ENCODE results near the gene MAGI1. TPM values are rescaled to one million over a fixed set of nuclear protein-coding genes. Genes with fewer than 3 reads are reported as not detected.

The MAGI1 gene
- total RNA-seq, 1 experiment from 2014 or later, result 38.6 TPM

DNA sequence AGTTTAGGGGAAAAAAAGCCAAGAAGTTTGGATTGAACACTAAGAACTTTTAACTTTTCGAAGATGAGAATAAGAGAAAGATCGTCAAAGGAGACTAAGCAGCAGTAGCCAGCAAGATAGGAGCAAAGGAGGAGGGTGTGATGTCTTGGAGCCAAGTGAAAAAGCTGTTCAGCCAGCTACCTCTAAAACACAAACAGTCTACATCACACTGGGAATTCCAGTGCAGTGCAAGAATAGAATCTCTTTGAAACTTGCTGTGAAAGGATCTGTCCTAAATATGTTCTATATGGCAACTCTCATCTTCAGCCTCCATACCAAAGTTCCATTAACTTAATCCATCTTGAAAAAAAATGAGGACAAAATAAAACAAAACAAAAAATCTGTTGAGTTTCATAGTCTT lies 541.5 kb downstream of the MAGI1 start:
- no peak overlapping the region for H2AFZ ChIP-seq (ENCODE audit: low read depth, low read length, poor library complexity, severe bottlenecking)
- no peaks in the 10 kb centered on the region for H4K20me1 ChIP-seq (ENCODE audit: insufficient read depth)
- no peak overlapping the region for H3K4me2 ChIP-seq (ENCODE audit: low read length)
- H3K4me1 ChIP-seq (ENCODE audit: control insufficient read depth in 1 of 2, insufficient read depth in 2 of 2, low read length in 2 of 2), result no peaks in the 10 kb centered on the region
- H3K4me3 ChIP-seq (replicated peaks in 1 of 2; ENCODE audit: low read depth in 1 of 2, low read length in 2 of 2), result no peak overlapping the region
- TF ChIP-seq POLR2A (IDR thresholded peaks at IDR 0.05; ENCODE audit: borderline replicate concordance, extremely low read depth, insufficient read depth, insufficient read length) (no peak), TCF7L2 (IDR thresholded peaks at IDR 0.05; ENCODE audit: borderline replicate concordance, extremely low read depth, insufficient read depth, insufficient read length) (no peak), FOSL1 (IDR thresholded peaks at IDR 0.05; ENCODE audit: low read depth) (no peak), SRF (IDR thresholded peaks at IDR 0.05; ENCODE audit: low read depth) (no peak), CBX3 (IDR thresholded peaks at IDR 0.05; ENCODE audit: low read depth) (no peak), SP1 (IDR thresholded peaks at IDR 0.05; ENCODE audit: low read depth) (no peak), RAD21 (IDR thresholded peaks at IDR 0.05; ENCODE audit: low read depth) (no peak)
- H3K79me2 ChIP-seq (ENCODE audit: insufficient read depth, low read length), result no peaks in the 10 kb centered on the region
- no peak overlapping the region for H3K9ac ChIP-seq (ENCODE audit: low read length)
- ChIA-PET POLR2A (no interaction called here), CTCF (no interaction called here), RAD21 (ENCODE audit: low non-redundant PET in 1 of 2, low total read pairs in 2 of 2, uncharacterized antibody in 2 of 2, unreplicated experiment in 2 of 2) (no interaction called here)
- no peaks in the 10 kb centered on the region for H3K9me2 ChIP-seq (ENCODE audit: insufficient read depth)
- H3K36me3 ChIP-seq (ENCODE audit: control insufficient read depth in 1 of 2, insufficient read depth in 2 of 2, low read length in 2 of 2), result no peaks in the 10 kb centered on the region
- BruUV-seq (replicated peaks), result no TSS peak
- no peaks in the 10 kb centered on the region for H3K27me3 ChIP-seq (ENCODE audit: insufficient read depth, low read length)
- no peaks in the 10 kb centered on the region for H3K9me3 ChIP-seq (ENCODE audit: control insufficient read depth in 1 of 2, insufficient read depth in 1 of 2, low read depth in 1 of 2, low read length in 2 of 2)
- no peak for DNase-seq (ENCODE audit: low read depth, low spot score)
- ATAC-seq, result no peak
- no peak overlapping the region for H3K27ac ChIP-seq (ENCODE audit: low read depth, low read length)
- intact Hi-C loops (cut with micrococcal nuclease), result loop anchor here (10.0 kb wide), 1 partner anchor 58 kb away; no protein-coding TSS in a partner anchor

DNA sequence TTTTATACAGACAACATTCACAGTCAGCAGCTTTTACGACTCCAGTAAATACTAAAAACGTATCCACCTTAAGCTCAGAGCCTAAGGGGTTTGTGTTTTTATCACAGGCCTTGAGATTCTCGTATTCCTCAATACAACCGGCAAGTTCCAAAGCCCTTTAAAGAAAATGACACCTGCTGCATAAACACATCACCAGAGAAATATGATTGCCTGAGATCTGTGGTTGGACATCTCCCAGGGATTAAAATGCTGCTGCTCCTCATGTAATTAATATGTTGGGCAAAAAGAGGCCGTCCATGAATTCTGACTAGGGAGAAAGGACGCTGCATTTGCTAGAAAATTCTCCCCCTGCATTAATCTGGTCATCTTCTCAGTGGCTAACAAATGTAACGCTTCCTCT lies 544.8 kb downstream of the MAGI1 start:
- Histone ChIP-seq H3K9me3 (ENCODE audit: control insufficient read depth in 1 of 2, insufficient read depth in 1 of 2, low read depth in 1 of 2, low read length in 2 of 2) (no peaks in the 10 kb centered on the region), H3K27me3 (ENCODE audit: insufficient read depth, low read length) (no peaks in the 10 kb centered on the region), H3K4me2 (ENCODE audit: low read length) (no peak overlapping the region), H2AFZ (ENCODE audit: low read depth, low read length, poor library complexity, severe bottlenecking) (no peak overlapping the region), H3K9me2 (ENCODE audit: insufficient read depth) (no peaks in the 10 kb centered on the region), H3K9ac (ENCODE audit: low read length) (no peak overlapping the region), H3K4me1 (ENCODE audit: control insufficient read depth in 1 of 2, insufficient read depth in 2 of 2, low read length in 2 of 2) (no peaks in the 10 kb centered on the region), H3K36me3 (ENCODE audit: control insufficient read depth in 1 of 2, insufficient read depth in 2 of 2, low read length in 2 of 2) (no peaks in the 10 kb centered on the region), H4K20me1 (ENCODE audit: insufficient read depth) (no peaks in the 10 kb centered on the region), H3K79me2 (ENCODE audit: insufficient read depth, low read length) (no peaks in the 10 kb centered on the region), H3K4me3 (replicated peaks in 1 of 2; ENCODE audit: low read depth in 1 of 2, low read length in 2 of 2) (no peak overlapping the region), H3K27ac (ENCODE audit: low read depth, low read length) (no peak overlapping the region)
- ChIA-PET RAD21 (ENCODE audit: low non-redundant PET in 1 of 2, low total read pairs in 2 of 2, uncharacterized antibody in 2 of 2, unreplicated experiment in 2 of 2) (no interaction called here), CTCF (no interaction called here), POLR2A (no interaction called here)
- BruUV-seq (replicated peaks), result no TSS peak
- intact Hi-C loops (cut with micrococcal nuclease), result loop anchor here (10.0 kb wide), 1 partner anchor 61 kb away; no protein-coding TSS in a partner anchor
- no peak for ATAC-seq
- TF ChIP-seq YY1 (IDR thresholded peaks at IDR 0.05; ENCODE audit: extremely low read depth, insufficient replicate concordance, low read depth, low read length) (no peak), POLR2A (IDR thresholded peaks at IDR 0.05; ENCODE audit: borderline replicate concordance, extremely low read depth, insufficient read depth, insufficient read length) (no peak), EGR1 (IDR thresholded peaks at IDR 0.05; ENCODE audit: low read depth) (no peak), EZH2 (IDR thresholded peaks at IDR 0.05) (no peak)
- TF ChIP-seq, protein P1, sequence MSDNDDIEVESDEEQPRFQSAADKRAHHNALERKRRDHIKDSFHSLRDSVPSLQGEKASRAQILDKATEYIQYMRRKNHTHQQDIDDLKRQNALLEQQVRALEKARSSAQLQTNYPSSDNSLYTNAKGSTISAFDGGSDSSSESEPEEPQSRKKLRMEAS (IDR thresholded peaks at IDR 0.05), result no peak
- TF ChIP-seq, protein P2, sequence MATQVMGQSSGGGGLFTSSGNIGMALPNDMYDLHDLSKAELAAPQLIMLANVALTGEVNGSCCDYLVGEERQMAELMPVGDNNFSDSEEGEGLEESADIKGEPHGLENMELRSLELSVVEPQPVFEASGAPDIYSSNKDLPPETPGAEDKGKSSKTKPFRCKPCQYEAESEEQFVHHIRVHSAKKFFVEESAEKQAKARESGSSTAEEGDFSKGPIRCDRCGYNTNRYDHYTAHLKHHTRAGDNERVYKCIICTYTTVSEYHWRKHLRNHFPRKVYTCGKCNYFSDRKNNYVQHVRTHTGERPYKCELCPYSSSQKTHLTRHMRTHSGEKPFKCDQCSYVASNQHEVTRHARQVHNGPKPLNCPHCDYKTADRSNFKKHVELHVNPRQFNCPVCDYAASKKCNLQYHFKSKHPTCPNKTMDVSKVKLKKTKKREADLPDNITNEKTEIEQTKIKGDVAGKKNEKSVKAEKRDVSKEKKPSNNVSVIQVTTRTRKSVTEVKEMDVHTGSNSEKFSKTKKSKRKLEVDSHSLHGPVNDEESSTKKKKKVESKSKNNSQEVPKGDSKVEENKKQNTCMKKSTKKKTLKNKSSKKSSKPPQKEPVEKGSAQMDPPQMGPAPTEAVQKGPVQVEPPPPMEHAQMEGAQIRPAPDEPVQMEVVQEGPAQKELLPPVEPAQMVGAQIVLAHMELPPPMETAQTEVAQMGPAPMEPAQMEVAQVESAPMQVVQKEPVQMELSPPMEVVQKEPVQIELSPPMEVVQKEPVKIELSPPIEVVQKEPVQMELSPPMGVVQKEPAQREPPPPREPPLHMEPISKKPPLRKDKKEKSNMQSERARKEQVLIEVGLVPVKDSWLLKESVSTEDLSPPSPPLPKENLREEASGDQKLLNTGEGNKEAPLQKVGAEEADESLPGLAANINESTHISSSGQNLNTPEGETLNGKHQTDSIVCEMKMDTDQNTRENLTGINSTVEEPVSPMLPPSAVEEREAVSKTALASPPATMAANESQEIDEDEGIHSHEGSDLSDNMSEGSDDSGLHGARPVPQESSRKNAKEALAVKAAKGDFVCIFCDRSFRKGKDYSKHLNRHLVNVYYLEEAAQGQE (IDR thresholded peaks at IDR 0.05; ENCODE audit: low read depth), result no peak
- DNase-seq (ENCODE audit: low read depth, low spot score), result no peak
